Nephron progenitor cell (in vitro differentiated cells): ENCODE results near the gene RHOJ.
"Not testable (repeated sequence)": the region's sequence is repeated elsewhere in the genome, so short reads cannot be mapped to it uniquely, and the experiment has no call there.

Experiments
- DNase-seq: peaks from one replicate; pipeline ENCODE4 v3.0.0; 2021
- H3K27ac Mint-ChIP-seq: 2 replicates; pipeline ENCODE4 v1.8.0; 2021; ENCODE audit warnings: mild to moderate bottlenecking, moderate library complexity, mixed read lengths
- H3K27me3 Mint-ChIP-seq: 2 replicates; pipeline ENCODE4 v1.8.0; 2021; ENCODE audit warnings: mild to moderate bottlenecking, low read depth, mixed read lengths; ENCODE audit not compliant: poor library complexity
- H3K36me3 Mint-ChIP-seq: 2 replicates; pipeline ENCODE4 v1.8.0; 2021; ENCODE audit warnings: low read depth, mixed read lengths
- H3K4me1 Mint-ChIP-seq: 2 replicates; pipeline ENCODE4 v1.8.0; 2021; ENCODE audit warnings: mixed read lengths
- H3K4me3 Mint-ChIP-seq: 2 replicates; pipeline ENCODE4 v1.8.0; 2021; ENCODE audit warnings: mild to moderate bottlenecking, moderate library complexity, mixed read lengths
- H3K9me3 Mint-ChIP-seq: 2 replicates; pipeline ENCODE4 v1.8.0; 2021; ENCODE audit warnings: mild to moderate bottlenecking, moderate library complexity, mixed read lengths
- CTCF ChIP-seq: fragments of 200-600 bp; sonication (generic); IDR thresholded peaks from 2 replicates; pipeline ENCODE4 v1.5.0; 2021; ENCODE audit warnings: antibody characterized with exemption

Gene RHOJ

GRCh38 chr14:63299351-63300110 lies 95.3 kb downstream of the RHOJ start:
- no peaks in the 10 kb centered on the region for H3K9me3 Mint-ChIP-seq
- no peak overlapping the region for H3K4me3 Mint-ChIP-seq
- no peak for TF ChIP-seq CTCF
- H3K36me3 Mint-ChIP-seq: peaks cover 7% of the 10 kb centered on the region
- H3K27me3 Mint-ChIP-seq: peaks cover 7% of the 10 kb centered on the region
- no peak overlapping the region for H3K27ac Mint-ChIP-seq
- H3K4me1 Mint-ChIP-seq: peaks cover 14% of the 10 kb centered on the region
- no peak for DNase-seq

- DNase-seq: no peak
Observed at GRCh38 chr14:63300854-63301253, 96.6 kb downstream of the RHOJ start.

GRCh38 chr14:63301891-63302534 lies 97.8 kb downstream of the RHOJ start:
- peaks cover 7% of the 10 kb centered on the region for H3K36me3 Mint-ChIP-seq
- H3K4me3 Mint-ChIP-seq: no peak overlapping the region
- no peak for TF ChIP-seq CTCF

More at GRCh38 chr14:63300854-63301253, 96.6 kb downstream of the RHOJ start:
- no peaks in the 10 kb centered on the region for H3K9me3 Mint-ChIP-seq
- H3K4me3 Mint-ChIP-seq: no peak overlapping the region
- peaks cover 14% of the 10 kb centered on the region for H3K4me1 Mint-ChIP-seq
- H3K27ac Mint-ChIP-seq: no peak overlapping the region
- H3K27me3 Mint-ChIP-seq: peaks cover 7% of the 10 kb centered on the region
- H3K36me3 Mint-ChIP-seq: peaks cover 7% of the 10 kb centered on the region
- TF ChIP-seq CTCF: no peak

GRCh38 chr14:63304429-63304828 lies 100.2 kb downstream of the RHOJ start:
- not testable (repeated sequence) for H3K27ac Mint-ChIP-seq, DNase-seq, H3K36me3 Mint-ChIP-seq, H3K9me3 Mint-ChIP-seq, H3K4me3 Mint-ChIP-seq, H3K27me3 Mint-ChIP-seq
- H3K4me1 Mint-ChIP-seq: peaks cover 14% of the 10 kb centered on the region

More at GRCh38 chr14:63301891-63302534, 97.8 kb downstream of the RHOJ start:
- H3K4me1 Mint-ChIP-seq: peaks cover 14% of the 10 kb centered on the region
- no peak overlapping the region for H3K27ac Mint-ChIP-seq
- DNase-seq: peak; percentile 13
- H3K9me3 Mint-ChIP-seq: peaks cover 2% of the 10 kb centered on the region
- peaks cover 3% of the 10 kb centered on the region for H3K27me3 Mint-ChIP-seq

GRCh38 chr14:63308723-63309317 lies 104.6 kb downstream of the RHOJ start:
- TF ChIP-seq CTCF: peak; percentile 61
- Mint-ChIP-seq H3K27ac (no peak overlapping the region), H3K4me3 (no peak overlapping the region), H3K27me3 (no peaks in the 10 kb centered on the region), H3K36me3 (no peaks in the 10 kb centered on the region), H3K4me1 (no peaks in the 10 kb centered on the region), H3K9me3 (peaks cover 3% of the 10 kb centered on the region)
- DNase-seq: peak; percentile 22

- H3K27me3 Mint-ChIP-seq: peaks cover 6% of the 10 kb centered on the region
- no peak within 1 kb of the TSS for H3K27ac Mint-ChIP-seq
- DNase-seq: no peak
- H3K4me3 Mint-ChIP-seq: no peak within 1 kb of the TSS
- H3K36me3 Mint-ChIP-seq: no peaks in the 10 kb centered on the region
- no peak for TF ChIP-seq CTCF
- no peaks in the 10 kb centered on the region for H3K9me3 Mint-ChIP-seq
- H3K4me1 Mint-ChIP-seq: no peaks in the 10 kb centered on the region
Observed at GRCh38 chr14:63318835-63319234, 114.6 kb downstream of the RHOJ start, which contains the start of gene GPHB5. TSS of gene GPHB5 (minus strand) at chr14:63318935. CDS start at chr14:63317849, 1,086 bp downstream.
